ENCODE data around the gene KCNQ1. TPM values are rescaled to one million over a fixed set of nuclear protein-coding genes. Genes with fewer than 3 reads are reported as not detected.

KCNQ1 gene
- total RNA-seq, 1 experiment from 2014 or later: 1.0 TPM

- no peaks in the 10 kb centered on the region for H3K27me3 Mint-ChIP-seq (ENCODE audit: insufficient read depth, unreplicated experiment)
- H3K36me3 Mint-ChIP-seq (ENCODE audit: insufficient read depth, unreplicated experiment): no peaks in the 10 kb centered on the region
- no peak overlapping the region for H3K4me3 ChIP-seq (ENCODE audit: low read depth, low read length)
- H3K27ac Mint-ChIP-seq (ENCODE audit: unreplicated experiment): no peak overlapping the region
- no peaks in the 10 kb centered on the region for H3K9me3 Mint-ChIP-seq (ENCODE audit: unreplicated experiment)
- no peaks in the 10 kb centered on the region for H3K27me3 ChIP-seq (replicated peaks; ENCODE audit: control insufficient read depth, insufficient read depth, low read length)
- no peaks in the 10 kb centered on the region for H3K9me3 ChIP-seq
- no peak overlapping the region for H3K4me3 Mint-ChIP-seq (ENCODE audit: unreplicated experiment)
- intact Hi-C loops (cut with micrococcal nuclease; ENCODE audit: unreplicated experiment): no loop called here
- H3K36me3 ChIP-seq (ENCODE audit: control insufficient read depth, insufficient read depth, low read length): no peaks in the 10 kb centered on the region
- ChIA-PET POLR2A (no interaction called here), CTCF (no interaction called here)
- no TSS peak for BruUV-seq (replicated peaks)
- peaks cover 18% of the 10 kb centered on the region for H3K4me1 ChIP-seq
- DNase-seq: no peak
- no peak for TF ChIP-seq CTCF (IDR thresholded peaks at IDR 0.05; ENCODE audit: insufficient read depth in 1 of 2, low read depth in 1 of 2, low read length in 1 of 2, severe bottlenecking in 1 of 2, unreplicated experiment in 1 of 2)
- H3K4me1 Mint-ChIP-seq (ENCODE audit: low read depth, unreplicated experiment): no peaks in the 10 kb centered on the region
These were observed 84.4 kb downstream of the KCNQ1 start for GRCh38 chr11:2529173-2529572.

DNA sequence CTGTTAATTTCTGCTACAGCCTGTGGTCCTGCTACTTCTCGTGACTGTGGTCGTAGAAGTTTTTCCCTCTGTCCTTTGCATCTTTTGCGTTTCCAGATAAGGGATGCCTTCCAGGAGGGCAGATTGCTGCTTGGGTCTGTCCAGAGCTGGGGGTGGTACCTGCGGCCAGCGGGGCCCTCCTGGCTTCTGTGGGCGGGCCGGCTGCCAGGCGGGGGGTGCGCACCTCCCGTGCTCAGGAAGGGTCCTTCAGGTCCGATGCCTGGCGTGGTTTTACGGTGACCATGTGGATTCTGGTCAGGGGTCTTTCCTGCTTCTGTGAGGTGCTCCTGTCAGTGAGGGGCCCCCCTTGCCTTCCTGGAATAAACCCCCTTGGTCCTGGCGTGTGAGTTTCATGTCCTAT, 84.8 kb downstream of the KCNQ1 start:
- Histone ChIP-seq H3K36me3 (ENCODE audit: control insufficient read depth, insufficient read depth, low read length) (no peaks in the 10 kb centered on the region), H3K27me3 (replicated peaks; ENCODE audit: control insufficient read depth, insufficient read depth, low read length) (no peaks in the 10 kb centered on the region), H3K4me3 (ENCODE audit: low read depth, low read length) (no peak overlapping the region), H3K9me3 (no peaks in the 10 kb centered on the region), H3K4me1 (peaks cover 23% of the 10 kb centered on the region)
- no peaks in the 10 kb centered on the region for H3K27me3 Mint-ChIP-seq (ENCODE audit: insufficient read depth, unreplicated experiment)
- no peaks in the 10 kb centered on the region for H3K36me3 Mint-ChIP-seq (ENCODE audit: insufficient read depth, unreplicated experiment)
- DNase-seq: peak in 1 of 2 experiments; percentile 14
- no peak overlapping the region for H3K27ac Mint-ChIP-seq (ENCODE audit: unreplicated experiment)
- ChIA-PET CTCF (no interaction called here), POLR2A (no interaction called here)
- BruUV-seq (replicated peaks): no TSS peak
- H3K9me3 Mint-ChIP-seq (ENCODE audit: unreplicated experiment): no peaks in the 10 kb centered on the region
- H3K4me1 Mint-ChIP-seq (ENCODE audit: low read depth, unreplicated experiment): no peaks in the 10 kb centered on the region
- no peak for TF ChIP-seq CTCF (IDR thresholded peaks at IDR 0.05; ENCODE audit: insufficient read depth in 1 of 2, low read depth in 1 of 2, low read length in 1 of 2, severe bottlenecking in 1 of 2, unreplicated experiment in 1 of 2)
- intact Hi-C loops (cut with micrococcal nuclease; ENCODE audit: unreplicated experiment): loop anchor here (5.0 kb wide), 2 partner anchors 158 to 222 kb away; no protein-coding TSS in a partner anchor
- H3K4me3 Mint-ChIP-seq (ENCODE audit: unreplicated experiment): no peak overlapping the region

DNA sequence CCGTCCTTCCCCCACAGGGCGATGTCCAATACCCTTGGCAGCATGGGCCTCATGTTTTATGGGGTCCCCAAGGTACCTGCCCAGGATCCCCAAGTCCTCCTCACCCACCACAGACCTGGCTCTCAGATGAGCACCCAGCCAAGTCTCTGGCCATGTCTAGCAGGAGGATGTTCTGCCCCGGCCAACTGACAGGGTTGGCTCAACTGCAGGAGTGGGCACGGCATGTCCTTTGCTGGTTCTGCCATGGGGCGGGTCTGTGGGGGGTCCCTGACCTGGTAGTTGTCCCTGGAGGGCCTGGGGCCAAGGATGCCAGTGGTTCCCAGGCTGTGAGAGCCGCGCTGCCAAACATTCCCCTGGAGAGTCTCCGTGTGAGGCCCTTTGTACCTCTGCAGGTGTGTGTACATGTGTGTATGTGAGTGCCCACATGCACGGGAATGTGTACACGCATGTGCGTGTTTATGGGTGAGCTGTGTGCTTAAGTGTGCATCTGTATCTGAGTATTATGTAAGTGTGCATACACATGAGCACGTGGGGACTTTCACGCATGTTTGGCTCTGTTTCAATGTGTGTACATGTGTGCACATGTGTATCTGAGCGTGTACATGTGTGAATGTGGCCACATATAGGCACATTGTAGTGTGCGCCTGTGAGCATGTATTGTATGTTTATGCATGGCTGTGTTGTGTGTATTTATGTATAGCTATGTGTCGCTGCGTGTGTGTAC, 85.5 kb downstream of the KCNQ1 start:
- CTCF ChIA-PET: interaction anchor here (1.4 to 5.8 kb wide), 6 partner anchors 103 to 399 kb away, joined by 6 to 131 read pairs (median 8); partner anchors contain the start of genes CDKN1C and PHLDA2
- peak in 1 of 2 experiments; percentile 29 for DNase-seq
- no peaks in the 10 kb centered on the region for H3K27me3 ChIP-seq (replicated peaks; ENCODE audit: control insufficient read depth, insufficient read depth, low read length)

More for the DNA sequence above, 85.5 kb downstream of the KCNQ1 start:
- POLR2A ChIA-PET: no interaction called here
- intact Hi-C loops (cut with micrococcal nuclease; ENCODE audit: unreplicated experiment): loop anchor here (5.0 kb wide), 2 partner anchors 157 to 223 kb away; no protein-coding TSS in a partner anchor
- Mint-ChIP-seq H3K4me1 (ENCODE audit: low read depth, unreplicated experiment) (no peaks in the 10 kb centered on the region), H3K27me3 (ENCODE audit: insufficient read depth, unreplicated experiment) (no peaks in the 10 kb centered on the region), H3K27ac (ENCODE audit: unreplicated experiment) (no peak overlapping the region), H3K4me3 (ENCODE audit: unreplicated experiment) (no peak overlapping the region), H3K9me3 (ENCODE audit: unreplicated experiment) (no peaks in the 10 kb centered on the region), H3K36me3 (ENCODE audit: insufficient read depth, unreplicated experiment) (no peaks in the 10 kb centered on the region)
- Histone ChIP-seq H3K4me1 (peaks cover 25% of the 10 kb centered on the region), H3K9me3 (no peaks in the 10 kb centered on the region), H3K36me3 (ENCODE audit: control insufficient read depth, insufficient read depth, low read length) (no peaks in the 10 kb centered on the region), H3K4me3 (ENCODE audit: low read depth, low read length) (no peak overlapping the region)
- no TSS peak for BruUV-seq (replicated peaks)
- TF ChIP-seq CTCF (IDR thresholded peaks at IDR 0.05; ENCODE audit: insufficient read depth in 1 of 2, low read depth in 1 of 2, low read length in 1 of 2, severe bottlenecking in 1 of 2, unreplicated experiment in 1 of 2): no peak

Data from Caco-2 (cell line).